Ascending aorta (tissue), 2 donors: Measurements from ENCODE around the gene HPCAL4. TPM values are rescaled to one million over a fixed set of nuclear protein-coding genes. Genes with fewer than 3 reads are reported as not detected.

Experiments
- DNase-seq, 2 donors: peaks; one replicate each; pipeline ENCODE4 v3.0.0-alpha.2; 2019; ENCODE audit warnings: low spot score in 2 of 2
- H3K27ac ChIP-seq, 2 donors: fragments of 200-600 bp; sonication (generic); one replicate each; pipeline ENCODE4 v1.5.1; 2016 to 2017; ENCODE audit warnings: mild to moderate bottlenecking in 1 of 2
- H3K27me3 ChIP-seq: fragments of 200-600 bp; sonication (generic); one replicate; pipeline ENCODE4 v1.5.1; 2017
- H3K36me3 ChIP-seq, 2 donors: fragments of 200-600 bp; sonication (generic); one replicate each; pipeline ENCODE4 v1.5.1; 2016
- H3K4me1 ChIP-seq, 2 donors: fragments of 200-600 bp; sonication (generic); one replicate each; pipeline ENCODE4 v1.5.1; 2016 to 2017; ENCODE audit warnings: mild to moderate bottlenecking in 1 of 2
- H3K4me3 ChIP-seq, 2 donors: fragments of 200-600 bp; sonication (generic); one replicate each; pipeline ENCODE4 v1.5.1; 2016 to 2017; ENCODE audit warnings: mild to moderate bottlenecking in 1 of 2
- H3K9me3 ChIP-seq, 2 donors: fragments of 200-600 bp; sonication (generic); one replicate each; pipeline ENCODE4 v1.5.1; 2016
- intact Hi-C: fragments of 100-400 bp; cut with DNase I; formaldehyde crosslinking; loops from one replicate; pipeline ENCODE4 v1.15.1; 2023
- total RNA-seq: library from RNA; depleted of rRNA; stranded (reverse); fragments of >200 nt; gene quantifications from one replicate; pipeline ENCODE4 v1.1.0, GENCODE V29; 2016
- TF ChIP-seq, protein P1 (sequence below), 3 experiments: fragments of 200-600 bp in 2 of 3; fragments of 450-650 bp in 1 of 3; sonication (generic) in 2 of 3; IDR thresholded peaks; one replicate each; pipeline ENCODE4 v1.5.1; 2016 to 2019; ENCODE audit warnings: antibody characterized with exemption in 3 of 3, mild to moderate bottlenecking in 1 of 3, moderate library complexity in 1 of 3

Gene HPCAL4
- total RNA-seq, 1 donor from 2014 or later = not detected

DNA sequence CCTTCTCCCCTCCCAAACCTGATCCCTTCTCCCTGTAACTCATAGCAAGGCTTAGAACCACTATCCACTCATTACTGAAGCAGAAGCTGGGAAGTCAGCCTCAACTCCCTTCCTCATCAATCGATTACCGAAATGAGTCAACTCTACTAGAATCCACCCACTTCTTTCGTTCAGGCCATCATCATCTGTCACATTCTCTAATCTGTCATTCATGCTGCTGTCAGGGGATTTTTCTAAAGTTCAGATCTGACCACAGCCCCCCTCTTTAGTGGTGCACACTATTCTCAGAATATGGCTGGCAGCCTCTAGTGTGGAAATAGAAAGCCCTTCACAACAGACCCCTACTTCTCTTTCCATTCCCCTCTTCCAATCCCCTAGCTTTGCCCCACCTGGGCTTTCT, 24.5 kb downstream of the HPCAL4 start:
- Histone ChIP-seq H3K4me3 (no peak overlapping the region), H3K27me3 (no peaks in the 10 kb centered on the region), H3K9me3 (no peaks in the 10 kb centered on the region), H3K4me1 (peaks cover 0 to 9% of the 10 kb centered on the region in 2 donors), H3K36me3 (no peaks in the 10 kb centered on the region), H3K27ac (no peak overlapping the region)
- TF ChIP-seq, protein P1, sequence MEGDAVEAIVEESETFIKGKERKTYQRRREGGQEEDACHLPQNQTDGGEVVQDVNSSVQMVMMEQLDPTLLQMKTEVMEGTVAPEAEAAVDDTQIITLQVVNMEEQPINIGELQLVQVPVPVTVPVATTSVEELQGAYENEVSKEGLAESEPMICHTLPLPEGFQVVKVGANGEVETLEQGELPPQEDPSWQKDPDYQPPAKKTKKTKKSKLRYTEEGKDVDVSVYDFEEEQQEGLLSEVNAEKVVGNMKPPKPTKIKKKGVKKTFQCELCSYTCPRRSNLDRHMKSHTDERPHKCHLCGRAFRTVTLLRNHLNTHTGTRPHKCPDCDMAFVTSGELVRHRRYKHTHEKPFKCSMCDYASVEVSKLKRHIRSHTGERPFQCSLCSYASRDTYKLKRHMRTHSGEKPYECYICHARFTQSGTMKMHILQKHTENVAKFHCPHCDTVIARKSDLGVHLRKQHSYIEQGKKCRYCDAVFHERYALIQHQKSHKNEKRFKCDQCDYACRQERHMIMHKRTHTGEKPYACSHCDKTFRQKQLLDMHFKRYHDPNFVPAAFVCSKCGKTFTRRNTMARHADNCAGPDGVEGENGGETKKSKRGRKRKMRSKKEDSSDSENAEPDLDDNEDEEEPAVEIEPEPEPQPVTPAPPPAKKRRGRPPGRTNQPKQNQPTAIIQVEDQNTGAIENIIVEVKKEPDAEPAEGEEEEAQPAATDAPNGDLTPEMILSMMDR (IDR thresholded peaks at IDR 0.05) = no peak
- no peak for DNase-seq
- intact Hi-C loops = no loop called here

- Histone ChIP-seq H3K4me1 (no peaks in the 10 kb centered on the region), H3K36me3 (no peaks in the 10 kb centered on the region), H3K4me3 (no peak overlapping the region), H3K9me3 (no peaks in the 10 kb centered on the region), H3K27ac (no peak overlapping the region), H3K27me3 (no peaks in the 10 kb centered on the region)
- TF ChIP-seq, protein P1 (IDR thresholded peaks at IDR 0.05) = no peak
- intact Hi-C loops = no loop called here
- no peak for DNase-seq
Observed at GRCh38 chr1:39663559-39663958, 27.7 kb downstream of the HPCAL4 start.

GRCh38 chr1:39662861-39663260, 28.4 kb downstream of the HPCAL4 start:
- Histone ChIP-seq H3K27ac (no peak overlapping the region), H3K4me3 (no peak overlapping the region), H3K4me1 (no peaks in the 10 kb centered on the region), H3K27me3 (no peaks in the 10 kb centered on the region), H3K36me3 (no peaks in the 10 kb centered on the region), H3K9me3 (no peaks in the 10 kb centered on the region)
- TF ChIP-seq, protein P1 (IDR thresholded peaks at IDR 0.05) = no peak
- intact Hi-C loops = no loop called here
- no peak for DNase-seq

DNA sequence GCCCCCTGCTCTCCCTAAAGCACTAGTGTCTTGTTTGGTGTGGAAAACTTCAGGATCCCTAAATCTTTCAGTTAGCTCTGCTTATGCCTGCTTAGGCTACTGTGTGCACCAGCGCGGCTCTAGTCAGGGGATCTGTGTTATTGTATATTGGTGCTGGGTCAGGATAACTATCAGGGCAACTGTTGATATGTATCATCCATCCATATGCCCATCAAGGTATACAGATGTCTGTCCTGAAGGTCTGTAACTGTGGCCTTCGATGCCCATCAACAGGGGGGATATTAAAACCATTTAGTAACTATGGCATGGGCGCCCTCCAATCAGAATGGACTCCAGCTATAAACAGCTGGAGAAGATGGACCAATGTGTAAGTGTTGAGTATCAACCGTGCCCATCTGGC, 31.7 kb downstream of the HPCAL4 start:
- DNase-seq = no peak
- no peaks in the 10 kb centered on the region for H3K4me1 ChIP-seq
- TF ChIP-seq, protein P1 (IDR thresholded peaks at IDR 0.05) = no peak
- no peaks in the 10 kb centered on the region for H3K36me3 ChIP-seq
- H3K27ac ChIP-seq = no peak overlapping the region
- H3K27me3 ChIP-seq = no peaks in the 10 kb centered on the region
- intact Hi-C loops = loop anchor here (5.0 kb wide), 1 partner anchor 58 kb away; no protein-coding TSS in a partner anchor
- no peaks in the 10 kb centered on the region for H3K9me3 ChIP-seq
- H3K4me3 ChIP-seq = no peak overlapping the region

DNA sequence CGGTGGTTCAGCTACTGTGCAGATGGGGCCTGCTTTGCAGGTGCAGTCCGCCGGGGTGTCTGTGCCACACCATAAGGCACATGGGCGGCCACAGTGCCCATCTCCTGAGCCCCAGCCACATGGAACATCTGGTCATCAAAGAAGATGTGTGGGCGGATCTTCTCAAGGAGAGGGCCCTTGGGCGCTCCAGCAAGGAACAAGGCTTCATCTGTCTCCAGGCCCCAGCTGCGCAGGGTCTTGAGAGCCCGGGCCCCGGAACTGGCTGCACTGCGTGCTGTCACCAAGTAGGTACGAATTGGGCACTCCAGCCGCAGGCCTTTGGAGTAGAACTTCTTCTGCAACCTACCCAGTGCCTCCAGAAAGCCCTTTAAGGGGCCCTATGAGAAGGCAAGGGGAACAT, 32.1 kb downstream of the HPCAL4 start:
- DNase-seq = no peak
- no peaks in the 10 kb centered on the region for H3K9me3 ChIP-seq
- TF ChIP-seq, protein P1 (IDR thresholded peaks at IDR 0.05) = no peak
- no peak overlapping the region for H3K27ac ChIP-seq
- no peak overlapping the region for H3K4me3 ChIP-seq
- H3K4me1 ChIP-seq = no peaks in the 10 kb centered on the region
- no peaks in the 10 kb centered on the region for H3K27me3 ChIP-seq
- intact Hi-C loops = loop anchor here (5.0 kb wide), 1 partner anchor 58 kb away; no protein-coding TSS in a partner anchor
- H3K36me3 ChIP-seq = no peaks in the 10 kb centered on the region

DNA sequence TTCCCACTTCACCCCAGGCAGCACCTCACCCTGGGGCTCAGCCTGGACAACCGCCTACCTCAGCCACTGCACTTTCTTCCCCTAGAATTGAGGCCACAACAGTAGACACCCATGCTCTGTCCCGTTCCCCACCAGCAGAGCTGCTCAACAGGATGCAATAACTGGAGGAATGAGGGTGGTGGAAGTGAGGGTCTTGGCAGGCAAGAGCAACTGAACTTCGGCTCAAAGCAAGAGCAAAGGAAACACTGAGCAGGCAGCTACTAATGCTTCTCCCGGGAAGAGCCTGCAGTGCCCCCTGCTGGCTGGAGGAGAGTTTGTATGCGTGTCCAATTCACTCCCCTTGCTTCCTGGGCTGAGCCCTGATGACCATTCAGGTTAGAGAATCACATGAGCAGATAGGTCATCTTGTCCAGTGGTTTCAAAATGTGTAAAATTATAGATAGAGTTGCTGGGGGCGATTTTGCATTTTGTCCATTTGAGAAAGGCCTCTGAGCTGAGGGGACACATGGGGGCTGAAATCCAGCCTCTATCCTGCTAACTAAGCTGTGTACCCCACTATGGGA, 33.2 kb downstream of the HPCAL4 start:
- Histone ChIP-seq H3K27me3 (no peaks in the 10 kb centered on the region), H3K4me3 (no peak overlapping the region), H3K9me3 (no peaks in the 10 kb centered on the region), H3K27ac (no peak overlapping the region), H3K36me3 (no peaks in the 10 kb centered on the region), H3K4me1 (no peaks in the 10 kb centered on the region)
- intact Hi-C loops = loop anchor here (5.0 kb wide), 1 partner anchor 59 kb away; no protein-coding TSS in a partner anchor
- peak in 1 of 2 donors; percentile 79 for DNase-seq
- TF ChIP-seq, protein P1 (IDR thresholded peaks at IDR 0.05) = peak; percentile 55 to 77 (median 75)
